NCI-H460 (cell line): ENCODE results near the gene OLAH. TPM values are rescaled to one million over a fixed set of nuclear protein-coding genes. Genes with fewer than 3 reads are reported as not detected.
"Not testable (repeated sequence)": the region's sequence is repeated elsewhere in the genome, so short reads cannot be mapped to it uniquely, and the experiment has no call there.

Experiments
- DNase-seq: peaks from one replicate; pipeline ENCODE4 v3.0.0-alpha.2; 2016; ENCODE audit warnings: low read depth; ENCODE audit errors: extremely low read depth
- polyA plus RNA-seq: library from polyadenylated mRNA; depleted of rRNA; stranded (reverse); fragments of >200 nt; gene quantifications from 2 replicates; pipeline ENCODE4 v1.2.3, GENCODE V29; 2014; cell fraction: nucleus; rRNA removed
- total RNA-seq: library from RNA; depleted of rRNA; stranded (reverse); fragments of >200 nt; shearing (Covaris generic); gene quantifications from 2 replicates; pipeline ENCODE4 v1.2.3, GENCODE V29; 2014; rRNA removed

The OLAH gene
- 0.40 and 1.5 TPM in 2 replicates for total RNA-seq
- polyA plus RNA-seq, result not detected in 2 replicates

DNA sequence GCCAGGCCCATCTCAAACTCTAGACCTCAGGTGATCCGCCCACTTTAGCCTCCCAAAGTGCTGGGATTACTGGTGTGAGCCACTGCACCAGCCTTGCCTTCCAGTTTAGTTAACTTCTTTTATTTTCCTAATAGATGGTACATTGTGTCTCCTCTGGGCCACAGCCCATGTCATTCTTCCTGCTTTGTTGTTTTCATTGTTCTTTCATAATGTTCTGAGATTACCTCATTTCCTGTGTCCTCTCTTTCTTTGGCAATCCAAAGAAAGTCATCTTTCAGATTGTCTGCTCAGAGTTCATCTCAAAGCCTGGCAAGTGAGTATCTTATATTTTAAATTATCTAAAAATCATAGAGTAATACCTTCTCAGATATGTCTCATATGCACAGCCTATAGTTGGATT lies at the start of gene OLAH:
OLAH (plus strand) TSS at position 270 of the 400 bp plus-strand sequence. CDS start 3,346 bp downstream, outside the sequence.
- no peak for DNase-seq

DNA sequence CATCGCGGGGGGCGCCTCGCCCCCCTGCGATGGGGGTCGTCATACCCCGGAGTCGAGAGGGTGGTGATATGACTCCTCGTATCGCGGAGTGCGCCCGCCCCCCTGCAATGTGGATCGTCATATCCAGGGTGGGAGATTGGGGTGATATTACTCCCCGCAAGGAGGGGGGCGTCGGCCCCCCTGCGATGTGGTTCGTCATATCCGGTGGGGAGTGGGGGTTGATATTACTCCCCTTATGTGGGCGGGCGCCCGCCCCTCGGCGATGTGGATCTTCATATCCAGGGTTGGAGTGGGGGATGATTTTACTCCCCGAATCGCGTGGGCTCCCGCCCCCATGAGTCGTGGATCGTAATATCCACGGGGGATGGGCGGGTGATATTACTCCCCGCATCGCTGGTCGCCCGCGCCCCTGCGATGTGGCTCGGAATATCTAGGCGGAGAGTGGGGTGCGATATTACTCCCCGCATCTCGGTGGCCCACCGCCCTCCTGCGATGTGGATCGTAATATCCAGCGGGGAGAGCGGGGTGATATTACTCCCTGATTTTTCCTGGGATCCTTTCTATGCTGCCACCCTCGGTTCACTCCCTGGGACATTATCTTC lies 47.7 kb upstream of the OLAH start:
- DNase-seq, result no peak

DNA sequence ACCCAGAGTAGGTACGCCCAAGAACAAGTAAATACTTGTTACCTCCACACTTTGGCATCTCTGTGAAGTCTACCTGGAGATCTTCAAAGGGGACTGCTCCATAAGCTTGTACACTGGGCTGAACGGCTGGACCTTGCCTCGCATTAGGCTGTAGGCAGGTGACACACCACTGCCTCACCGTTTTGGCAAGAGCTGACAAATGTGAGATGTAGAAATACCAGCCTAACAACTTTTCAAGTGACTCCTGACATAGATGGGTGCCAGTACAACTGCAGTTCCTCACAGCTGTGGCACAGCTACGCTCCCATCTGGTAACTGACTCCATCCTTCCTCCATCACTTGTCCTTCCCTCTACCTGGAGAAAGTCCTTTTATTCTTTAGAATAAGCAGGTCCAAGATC lies 30.2 kb upstream of the OLAH start:
- not testable (repeated sequence) for DNase-seq

DNA sequence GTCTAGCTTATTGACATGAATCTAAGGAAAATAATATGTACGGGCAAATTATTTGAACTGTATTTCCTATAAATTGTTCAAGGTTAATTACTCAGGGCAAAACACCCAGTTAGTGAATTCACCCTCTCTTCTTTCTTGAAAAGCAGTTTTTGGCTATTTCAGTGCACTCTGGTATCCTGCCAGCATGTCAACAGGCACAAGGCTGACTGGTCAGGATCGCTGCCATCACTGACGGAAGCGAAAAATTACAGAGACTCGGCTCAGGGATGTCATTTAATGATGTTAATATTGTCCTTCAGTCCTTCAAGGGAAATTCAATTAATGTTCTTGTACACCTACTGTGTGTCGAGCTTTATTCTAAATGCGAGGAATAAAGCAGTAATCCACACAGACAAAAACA lies 28.3 kb upstream of the OLAH start:
- no peak for DNase-seq

DNA sequence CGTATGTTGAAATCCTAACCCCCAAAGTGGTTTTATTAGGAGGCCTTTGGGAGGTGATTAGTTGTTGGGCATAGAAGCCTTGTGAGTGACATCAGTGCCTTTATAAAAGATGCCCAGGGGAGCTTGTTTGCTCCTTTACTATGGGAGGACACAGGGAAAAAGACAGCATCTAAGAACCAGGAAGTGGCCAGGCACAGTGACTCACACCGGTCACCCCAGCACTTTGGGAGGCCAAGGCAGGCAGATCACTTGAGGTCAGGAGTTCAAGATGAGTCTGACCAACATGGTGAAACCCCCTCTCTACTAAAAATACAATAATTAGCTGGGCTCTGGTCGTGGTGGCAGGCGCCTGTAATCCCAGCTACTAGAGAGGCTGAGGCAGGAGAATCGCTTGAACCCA lies 22.8 kb upstream of the OLAH start:
- not testable (repeated sequence) for DNase-seq

DNA sequence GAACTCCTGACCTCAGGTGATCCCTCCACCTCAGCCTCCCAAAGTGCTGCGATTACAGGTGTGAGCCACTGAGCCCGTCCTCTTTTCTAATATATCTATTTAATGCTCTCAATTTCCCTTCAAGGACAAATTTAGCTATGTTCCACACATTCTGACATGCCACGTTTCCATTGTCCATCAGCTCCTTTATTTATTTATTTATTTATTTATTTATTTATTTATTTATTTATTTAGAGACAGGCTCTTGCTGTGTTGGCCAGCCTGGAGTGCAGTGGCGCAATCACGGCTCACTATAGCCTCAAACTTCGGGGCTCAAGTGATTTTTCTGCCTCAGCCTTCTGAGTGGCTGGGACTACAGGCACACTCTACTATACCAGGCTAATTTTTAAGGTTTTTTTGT lies 20.7 kb upstream of the OLAH start:
- DNase-seq, result not testable (repeated sequence)

DNA sequence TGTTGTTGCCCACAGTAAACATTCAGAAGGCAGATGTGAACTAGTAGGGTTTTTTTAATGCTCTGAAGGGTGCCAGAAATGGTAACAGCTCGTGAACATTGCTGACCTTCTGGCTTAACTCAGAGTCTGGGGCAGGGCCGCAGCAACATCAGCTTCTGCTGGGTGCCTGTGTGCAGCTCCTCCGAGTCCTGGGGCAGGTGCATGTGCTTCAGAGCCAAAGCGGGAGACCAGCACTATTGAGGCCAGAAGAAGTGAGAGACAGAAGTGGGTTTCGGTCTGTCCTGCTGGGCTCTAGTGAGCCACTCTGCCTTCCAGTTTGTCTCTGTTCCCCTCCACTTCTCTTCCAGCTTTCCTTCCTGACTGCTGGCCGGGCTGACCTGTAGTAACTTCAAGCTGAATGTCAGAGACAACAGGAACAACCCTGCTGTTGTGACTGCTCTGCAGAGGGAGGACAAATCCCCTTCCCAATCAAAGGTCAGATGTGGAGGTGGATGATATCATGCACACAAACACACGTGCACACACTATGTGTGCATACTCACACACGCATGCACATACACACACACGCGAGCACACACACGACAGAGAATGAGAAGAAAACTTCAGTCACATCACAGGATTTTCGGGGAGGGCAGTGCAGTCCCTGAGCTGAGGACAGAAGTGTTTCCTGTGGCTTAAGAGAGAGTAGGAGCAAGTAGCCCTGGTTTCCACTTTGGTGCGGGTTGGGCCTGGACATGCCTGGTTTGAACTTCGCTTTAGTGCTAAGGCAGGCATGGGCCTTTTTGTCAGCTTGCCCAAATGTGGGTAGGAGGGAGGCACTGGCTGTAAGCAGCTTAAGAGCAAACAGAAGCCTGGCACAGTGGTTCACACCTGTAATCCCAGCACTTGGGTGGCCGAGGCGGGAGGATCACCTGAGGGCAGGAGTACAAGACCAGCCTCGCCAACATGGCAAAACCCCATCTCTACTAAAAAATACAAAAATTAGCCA lies 19.4 kb upstream of the OLAH start:
- DNase-seq, result not testable (repeated sequence)

DNA sequence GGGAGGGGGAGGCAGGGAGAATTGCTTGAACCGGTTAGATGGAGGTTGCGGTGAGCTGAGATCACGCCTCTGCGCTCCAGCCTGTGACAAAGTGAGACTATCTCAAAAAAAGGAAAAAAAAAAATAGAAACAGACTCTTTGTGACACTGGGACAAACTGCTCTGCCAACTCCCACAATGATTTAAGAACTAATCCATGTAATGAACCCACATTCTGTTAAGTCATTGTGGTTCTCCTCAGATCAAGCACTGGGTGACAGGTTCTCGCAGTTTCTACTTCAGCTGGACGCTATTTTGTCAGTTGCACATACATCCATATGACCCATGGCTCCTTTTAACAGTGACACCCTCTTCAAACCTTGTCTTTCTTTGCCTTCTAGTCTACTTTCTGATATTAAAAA lies 18.7 kb upstream of the OLAH start:
- DNase-seq, result not testable (repeated sequence)

DNA sequence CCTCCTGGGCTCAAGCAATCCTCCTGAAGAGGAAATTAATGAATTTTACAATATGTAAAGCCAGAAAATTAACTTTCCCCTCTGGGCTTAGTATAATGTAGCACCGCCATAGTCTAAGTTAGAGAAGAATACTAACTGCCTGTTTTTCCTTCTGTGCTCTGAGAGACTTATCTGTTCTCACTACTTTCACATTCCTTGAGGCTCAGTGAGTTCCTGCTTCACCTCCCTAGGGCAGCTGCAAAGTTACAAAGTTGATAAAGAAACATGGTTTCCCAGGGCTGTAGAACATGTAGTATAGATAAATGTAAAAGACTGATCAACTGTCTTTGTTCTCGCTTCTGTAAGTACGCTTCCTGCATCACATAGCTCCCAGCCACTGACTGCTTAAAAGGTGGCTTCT lies 16.0 kb upstream of the OLAH start:
- DNase-seq, result no peak

DNA sequence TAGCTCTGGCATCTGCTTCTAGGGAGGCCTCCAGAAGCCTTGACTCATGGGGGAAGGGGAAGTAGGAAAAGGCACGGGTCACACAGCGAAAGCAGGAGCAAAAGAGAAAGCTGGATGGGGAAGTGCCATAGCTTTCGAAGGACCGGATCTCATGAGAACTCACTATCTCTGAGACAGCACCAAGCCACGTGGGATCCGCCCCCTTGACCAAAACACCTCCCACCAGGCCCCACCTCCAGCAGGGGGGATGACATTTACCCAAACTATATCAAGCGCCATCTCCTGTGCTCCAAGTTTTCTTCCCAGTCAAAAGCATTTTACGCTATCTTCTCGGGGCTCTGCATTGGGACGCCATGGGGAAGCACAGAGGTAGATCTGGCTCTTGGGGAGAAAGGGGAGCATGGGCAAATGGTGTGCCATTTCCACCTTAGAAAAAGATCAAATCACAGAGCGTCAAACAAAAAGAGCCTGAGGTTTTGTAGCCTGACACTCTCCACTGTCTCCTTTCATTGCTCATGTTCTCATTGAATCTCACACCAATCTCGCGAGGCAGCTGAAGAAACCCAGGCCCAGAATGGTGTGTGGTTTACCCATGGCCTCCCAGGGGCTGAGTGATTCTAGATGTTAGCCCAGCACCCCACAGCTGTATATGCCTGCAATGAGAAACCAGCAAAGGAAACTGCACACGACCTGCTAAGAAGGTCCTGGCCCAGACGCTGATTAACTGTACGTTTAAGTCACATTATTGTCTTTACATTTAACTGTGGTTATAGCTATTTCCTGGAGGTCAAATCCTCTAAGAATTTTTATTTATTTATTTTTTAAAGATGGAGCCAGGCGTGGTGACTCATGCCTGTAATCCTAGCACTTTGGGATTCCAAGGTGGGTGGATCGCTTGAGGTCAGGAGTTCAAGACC lies 8.1 kb upstream of the OLAH start:
- DNase-seq, result no peak

DNA sequence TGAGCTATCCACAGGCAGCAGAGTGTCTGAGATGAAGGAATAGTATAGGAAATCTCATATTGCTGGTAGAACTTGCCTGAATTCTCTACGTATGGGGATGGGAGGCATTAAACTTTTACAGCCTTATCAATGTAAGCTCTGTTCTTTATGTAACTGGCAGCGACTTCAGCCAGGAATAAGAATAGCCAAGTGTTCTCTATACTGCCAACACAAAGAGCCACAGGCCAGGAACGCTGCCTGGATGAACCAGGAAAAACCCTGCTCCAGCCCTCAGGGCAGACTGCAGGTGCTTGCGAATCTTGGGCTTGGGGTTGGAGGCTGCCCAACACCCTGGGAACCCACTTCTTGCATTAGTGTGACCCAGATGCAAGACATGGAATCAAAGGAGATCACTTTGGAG lies 6.1 kb upstream of the OLAH start:
- no peak for DNase-seq

DNA sequence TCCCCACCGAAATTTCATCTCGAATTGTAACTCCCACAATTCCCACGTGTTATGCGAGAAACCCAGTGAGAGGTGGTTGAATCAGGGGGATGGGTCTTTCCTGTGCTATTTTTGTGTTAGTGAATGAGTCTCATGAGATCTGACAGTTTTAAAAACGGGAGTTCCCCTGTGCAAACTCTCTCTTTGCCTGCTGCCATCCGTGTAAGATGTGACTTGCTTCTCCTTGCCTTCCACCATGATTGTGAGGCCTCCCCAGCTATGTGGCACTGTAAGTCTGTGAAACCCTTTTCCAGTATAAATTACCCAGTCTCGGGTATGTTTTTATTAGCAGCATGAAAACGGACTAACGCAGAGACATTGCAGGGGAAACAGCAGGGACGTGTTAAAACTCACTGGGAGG lies 5.3 kb upstream of the OLAH start:
- DNase-seq, result no peak

DNA sequence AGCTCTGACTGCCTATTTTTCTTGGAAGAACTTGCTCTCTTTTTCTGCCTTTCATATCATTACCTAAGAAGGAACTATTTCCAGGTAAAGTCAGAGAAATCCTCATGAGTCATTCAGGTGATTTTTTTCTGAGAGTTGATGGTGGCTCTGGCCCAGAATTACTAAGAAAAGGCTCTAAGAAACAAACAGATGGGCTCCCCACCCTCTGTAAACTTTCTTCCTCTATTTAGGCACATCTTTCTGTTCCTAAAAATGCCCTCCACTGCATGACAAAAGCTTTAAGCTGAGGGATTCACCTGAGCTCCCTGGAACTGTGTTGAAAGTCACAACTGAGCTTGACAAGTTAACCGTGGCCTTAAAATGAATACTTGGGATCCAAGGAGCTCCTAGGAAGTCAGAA lies 1.6 kb downstream of the OLAH start:
- no peak for DNase-seq

DNA sequence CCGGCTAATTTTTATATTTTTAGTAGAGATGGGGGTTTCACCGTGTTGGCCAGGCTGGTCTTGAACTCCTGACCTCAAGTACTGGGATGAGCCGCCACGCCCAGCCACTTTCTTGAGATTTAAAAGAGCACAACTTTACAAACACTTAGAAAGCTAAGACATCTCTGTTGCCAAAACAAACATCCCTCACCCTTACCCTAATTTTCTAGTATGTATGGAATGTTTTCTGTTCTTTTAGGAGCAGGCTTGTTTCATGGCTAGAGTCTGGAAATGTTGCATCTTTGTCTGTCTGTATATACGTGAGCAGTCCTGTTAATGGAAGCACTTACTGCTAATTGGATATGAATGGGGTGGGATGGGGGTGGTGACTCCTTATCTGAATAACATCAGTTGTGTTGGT lies 2.9 kb downstream of the OLAH start:
- DNase-seq, result no peak

DNA sequence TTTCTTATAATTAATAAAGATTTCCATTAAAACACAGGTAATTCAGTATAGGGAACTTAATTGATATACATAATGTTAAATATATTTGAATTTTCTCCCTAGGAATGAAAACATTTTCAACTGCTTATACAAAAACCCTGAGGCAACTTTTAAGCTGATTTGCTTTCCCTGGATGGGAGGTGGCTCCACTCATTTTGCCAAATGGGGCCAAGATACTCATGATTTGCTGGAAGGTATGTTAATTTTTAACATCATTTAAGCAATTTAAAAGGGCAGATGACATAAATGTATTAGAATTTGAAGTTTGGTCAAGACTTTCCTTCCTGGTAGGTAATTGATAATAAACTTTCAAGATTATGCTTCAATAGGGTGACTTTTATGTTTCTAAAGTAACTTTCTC lies 5.8 kb downstream of the OLAH start:
- DNase-seq, result no peak

DNA sequence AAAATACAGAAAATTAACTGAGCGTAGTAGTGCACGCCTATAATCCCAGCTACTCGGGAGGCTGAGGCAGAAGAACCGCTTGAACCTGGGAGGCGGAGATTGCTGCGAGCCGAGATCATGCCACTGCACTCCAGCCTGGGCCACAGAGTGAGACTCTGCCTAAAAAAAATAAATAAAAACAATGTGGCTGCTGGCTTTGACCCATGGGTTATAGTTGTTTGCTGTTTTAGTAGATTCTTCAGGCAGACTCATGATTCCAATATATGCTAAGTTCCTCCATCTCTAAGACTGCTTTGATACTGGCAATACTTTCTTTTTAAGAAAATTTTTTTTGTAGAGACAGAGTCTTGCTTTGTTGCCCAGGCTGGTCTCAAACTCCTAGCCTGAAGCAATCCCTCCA lies 8.4 kb downstream of the OLAH start:
- DNase-seq, result no peak

DNA sequence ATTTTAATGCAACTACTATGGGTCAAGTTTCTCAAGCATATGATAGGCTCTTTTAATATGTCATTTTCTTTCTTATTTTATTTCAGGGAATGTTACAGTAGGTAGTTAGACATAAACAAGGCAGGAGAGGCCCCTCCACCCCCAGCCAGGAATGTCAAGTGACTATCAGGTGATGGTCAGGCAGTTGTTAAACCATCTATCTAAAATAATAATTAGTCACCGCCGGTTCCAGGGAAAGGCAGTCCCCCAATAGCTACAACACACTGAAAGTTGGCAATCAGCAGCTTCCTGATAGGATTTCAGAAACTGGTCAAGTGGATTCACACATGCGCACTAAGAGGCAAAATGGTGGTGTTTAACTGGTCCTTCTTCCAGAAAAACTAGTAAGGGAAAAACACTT lies 9.3 kb downstream of the OLAH start:
- no peak for DNase-seq

DNA sequence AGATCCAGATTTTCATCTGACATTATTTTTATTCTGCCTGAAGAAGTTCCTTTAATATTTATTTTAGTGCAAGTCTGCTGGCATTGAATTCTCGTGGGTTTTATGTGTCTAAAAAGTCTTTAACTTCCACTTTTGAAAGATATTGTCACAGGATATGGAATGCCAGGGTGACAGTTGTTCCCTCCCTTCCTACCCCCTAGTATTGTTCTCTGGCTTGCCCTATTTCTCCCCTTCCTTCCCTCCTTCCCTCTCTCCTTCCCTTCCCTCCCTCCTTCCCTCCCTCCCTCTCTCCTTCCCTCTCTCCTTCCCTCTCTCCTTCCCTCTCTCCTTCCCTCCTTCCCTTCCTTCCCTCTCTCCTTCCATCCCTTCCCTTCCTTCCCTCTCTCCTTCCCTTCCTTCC lies 14.9 kb downstream of the OLAH start:
- DNase-seq, result no peak

DNA sequence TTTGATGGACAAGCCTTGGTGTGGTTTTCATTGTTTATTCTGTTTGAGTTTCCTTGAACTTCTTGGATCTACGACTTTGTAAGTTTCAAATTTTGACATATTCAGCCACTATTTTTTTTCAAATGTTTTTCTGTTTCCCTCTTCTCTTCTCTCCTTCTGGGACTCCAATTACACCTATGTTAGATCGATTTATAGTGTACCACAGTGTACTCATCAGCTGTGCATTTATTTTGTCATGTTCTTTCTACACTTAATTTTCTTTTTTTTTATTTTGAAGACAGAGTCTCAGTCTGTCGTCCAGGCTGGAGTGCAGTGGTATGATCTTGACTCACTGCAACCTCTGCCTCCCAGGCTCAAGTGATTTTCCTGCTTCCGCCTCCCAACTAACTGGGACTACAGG lies 16.2 kb downstream of the OLAH start:
- DNase-seq, result no peak

DNA sequence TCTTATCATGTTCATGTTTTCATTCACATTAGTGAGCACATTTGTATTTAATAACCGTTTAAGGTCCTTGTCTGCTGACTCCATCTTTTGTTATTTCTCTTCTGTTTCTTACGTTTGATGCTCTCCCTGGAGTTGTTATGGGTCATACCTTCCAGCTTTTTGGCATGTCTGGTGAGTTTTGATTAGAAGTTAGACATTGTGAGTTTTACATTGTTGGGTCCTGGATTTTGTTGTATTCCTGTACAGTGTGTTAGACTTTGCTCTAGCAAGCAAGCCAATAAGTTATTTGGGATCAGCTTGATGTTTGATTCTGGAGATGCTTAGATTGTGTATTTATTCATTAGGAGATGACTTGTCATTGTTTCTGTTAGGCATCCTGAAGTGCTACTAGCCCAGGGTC lies 16.9 kb downstream of the OLAH start:
- DNase-seq, result no peak

DNA sequence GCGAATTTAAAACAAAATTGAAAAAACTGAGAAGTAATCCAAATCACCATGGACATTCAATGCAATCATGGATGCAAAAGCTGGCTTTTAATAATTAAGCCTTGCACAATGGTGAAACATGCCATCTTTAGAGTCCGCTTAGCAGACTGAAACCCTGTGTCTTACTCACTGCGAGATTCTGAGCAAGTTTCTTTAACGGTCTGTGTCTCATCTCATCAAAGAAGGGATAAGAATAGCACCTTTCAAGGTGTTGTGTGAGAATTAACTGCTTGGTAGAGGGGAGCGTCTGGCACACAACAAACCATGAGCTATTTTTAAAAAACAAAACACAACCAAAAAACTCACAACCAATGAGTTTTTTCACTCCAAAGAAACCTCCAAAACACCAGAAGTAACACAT lies 23.4 kb downstream of the OLAH start:
- no peak for DNase-seq
